SK-N-SH (cell line): ENCODE data around the gene THSD7A. TPM values are rescaled to one million over a fixed set of nuclear protein-coding genes. Genes with fewer than 3 reads are reported as not detected.
A peak's percentile ranks its signal among the peaks of the same experiment; 100 is the strongest.

Experiments
- CHD2 ChIP-seq: fragments of 150-350 bp; IDR thresholded peaks from 2 replicates; pipeline ENCODE4 v1.6.1; 2018; ENCODE audit warnings: low read length; ENCODE audit not compliant: partially characterized antibody
- ELF1 ChIP-seq: IDR thresholded peaks from 2 replicates; pipeline ENCODE4 v1.4.0; 2012
- EZH2phosphoT487 ChIP-seq: fragments of 200-600 bp; sonication (generic); IDR thresholded peaks from 2 replicates; pipeline ENCODE4 v1.6.1; 2017; ENCODE audit warnings: low read depth, mixed run types, mild to moderate bottlenecking, antibody characterized with exemption, moderate library complexity, borderline replicate concordance
- FOSL2 ChIP-seq: IDR thresholded peaks from 2 replicates; pipeline ENCODE4 v1.4.0; 2012; ENCODE audit warnings: low read depth, mild to moderate bottlenecking, moderate library complexity, borderline replicate concordance
- FOXM1 ChIP-seq: IDR thresholded peaks from 2 replicates; pipeline ENCODE4 v1.4.0; 2012; ENCODE audit warnings: low read depth, mild to moderate bottlenecking
- MEF2A ChIP-seq: IDR thresholded peaks from 2 replicates; pipeline ENCODE4 v1.4.0; 2012; ENCODE audit warnings: low read depth, borderline replicate concordance
- POLR2AphosphoS5 ChIP-seq: IDR thresholded peaks from 2 replicates; pipeline ENCODE4 v1.6.1; 2012; ENCODE audit warnings: low read depth, low read length
- RCOR1 ChIP-seq: fragments of 150-350 bp; IDR thresholded peaks from 2 replicates; pipeline ENCODE4 v1.6.1; 2017; ENCODE audit warnings: antibody characterized with exemption, low read length
- SMC3 ChIP-seq: IDR thresholded peaks from 2 replicates; pipeline ENCODE4 v1.6.1; 2012; ENCODE audit warnings: low read depth, low read length, improper control_type of control experiment
- YY1 ChIP-seq: IDR thresholded peaks from 2 replicates; pipeline ENCODE4 v1.4.0; 2012; ENCODE audit warnings: low read depth, mild to moderate bottlenecking
- polyA plus RNA-seq, 3 experiments: library from polyadenylated mRNA; depleted of rRNA; stranded (reverse); fragments of >200 nt; gene quantifications; 2 replicates each; pipeline ENCODE4 v1.2.3, GENCODE V29; 2012
- TF ChIP-seq, protein P1 (sequence below): fragments of 200-600 bp; sonication (generic); IDR thresholded peaks from 2 replicates; pipeline ENCODE4 v1.6.1; 2017; ENCODE audit warnings: antibody characterized with exemption, mild to moderate bottlenecking, moderate library complexity
- TF ChIP-seq, protein P2 (sequence below): fragments of 150-350 bp; IDR thresholded peaks from 2 replicates; pipeline ENCODE4 v1.6.1; 2016; ENCODE audit warnings: mild to moderate bottlenecking, low read depth, low read length
- TF ChIP-seq, protein P3 (sequence below): IDR thresholded peaks from 2 replicates; pipeline ENCODE4 v1.4.0; 2012; ENCODE audit warnings: low read depth, borderline replicate concordance
- TF ChIP-seq, protein P4 (sequence below): IDR thresholded peaks from 2 replicates; pipeline ENCODE4 v1.6.1; 2012; ENCODE audit warnings: mild to moderate bottlenecking, low read depth, low read length, moderate library complexity
- TF ChIP-seq, protein P5 (sequence below): IDR thresholded peaks from 2 replicates; pipeline ENCODE4 v1.4.0; 2012; ENCODE audit warnings: low read depth

The THSD7A gene
- polyA plus RNA-seq, 1 of the 3 experiments (the other 2 are of a cell fraction), result 0.16 TPM

DNA sequence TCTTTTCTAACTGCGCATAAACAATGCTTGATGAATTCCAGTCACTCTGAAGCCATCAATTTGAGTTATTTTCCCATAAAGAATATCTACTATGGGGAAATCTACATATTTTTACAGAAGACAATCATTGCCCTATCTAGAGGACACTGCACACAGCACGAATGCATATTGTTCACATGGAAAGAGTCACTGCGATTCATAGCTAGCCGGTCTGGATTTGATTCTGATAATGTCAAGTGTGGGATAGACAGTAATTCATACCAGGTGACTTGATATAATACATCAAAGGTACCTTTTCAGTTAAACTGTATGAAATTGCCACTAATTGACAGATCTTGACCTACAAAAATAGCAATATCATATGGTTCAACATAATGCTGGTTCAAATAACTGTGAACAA lies 255.7 kb downstream of the THSD7A start (continued):
- TF ChIP-seq, protein P1, sequence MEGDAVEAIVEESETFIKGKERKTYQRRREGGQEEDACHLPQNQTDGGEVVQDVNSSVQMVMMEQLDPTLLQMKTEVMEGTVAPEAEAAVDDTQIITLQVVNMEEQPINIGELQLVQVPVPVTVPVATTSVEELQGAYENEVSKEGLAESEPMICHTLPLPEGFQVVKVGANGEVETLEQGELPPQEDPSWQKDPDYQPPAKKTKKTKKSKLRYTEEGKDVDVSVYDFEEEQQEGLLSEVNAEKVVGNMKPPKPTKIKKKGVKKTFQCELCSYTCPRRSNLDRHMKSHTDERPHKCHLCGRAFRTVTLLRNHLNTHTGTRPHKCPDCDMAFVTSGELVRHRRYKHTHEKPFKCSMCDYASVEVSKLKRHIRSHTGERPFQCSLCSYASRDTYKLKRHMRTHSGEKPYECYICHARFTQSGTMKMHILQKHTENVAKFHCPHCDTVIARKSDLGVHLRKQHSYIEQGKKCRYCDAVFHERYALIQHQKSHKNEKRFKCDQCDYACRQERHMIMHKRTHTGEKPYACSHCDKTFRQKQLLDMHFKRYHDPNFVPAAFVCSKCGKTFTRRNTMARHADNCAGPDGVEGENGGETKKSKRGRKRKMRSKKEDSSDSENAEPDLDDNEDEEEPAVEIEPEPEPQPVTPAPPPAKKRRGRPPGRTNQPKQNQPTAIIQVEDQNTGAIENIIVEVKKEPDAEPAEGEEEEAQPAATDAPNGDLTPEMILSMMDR, result no peak
- TF ChIP-seq, protein P2, sequence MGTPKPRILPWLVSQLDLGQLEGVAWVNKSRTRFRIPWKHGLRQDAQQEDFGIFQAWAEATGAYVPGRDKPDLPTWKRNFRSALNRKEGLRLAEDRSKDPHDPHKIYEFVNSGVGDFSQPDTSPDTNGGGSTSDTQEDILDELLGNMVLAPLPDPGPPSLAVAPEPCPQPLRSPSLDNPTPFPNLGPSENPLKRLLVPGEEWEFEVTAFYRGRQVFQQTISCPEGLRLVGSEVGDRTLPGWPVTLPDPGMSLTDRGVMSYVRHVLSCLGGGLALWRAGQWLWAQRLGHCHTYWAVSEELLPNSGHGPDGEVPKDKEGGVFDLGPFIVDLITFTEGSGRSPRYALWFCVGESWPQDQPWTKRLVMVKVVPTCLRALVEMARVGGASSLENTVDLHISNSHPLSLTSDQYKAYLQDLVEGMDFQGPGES, result no peak
- no peak for TF ChIP-seq FOXM1
- peak; percentile 66 for TF ChIP-seq CHD2
- no peak for TF ChIP-seq EZH2phosphoT487
- TF ChIP-seq SMC3, result no peak
- TF ChIP-seq RCOR1, result peak; percentile 87; the same call in 1 of the 2 replicates
- TF ChIP-seq YY1, result no peak
- no peak for TF ChIP-seq ELF1
- TF ChIP-seq MEF2A, result no peak
- TF ChIP-seq, protein P3, sequence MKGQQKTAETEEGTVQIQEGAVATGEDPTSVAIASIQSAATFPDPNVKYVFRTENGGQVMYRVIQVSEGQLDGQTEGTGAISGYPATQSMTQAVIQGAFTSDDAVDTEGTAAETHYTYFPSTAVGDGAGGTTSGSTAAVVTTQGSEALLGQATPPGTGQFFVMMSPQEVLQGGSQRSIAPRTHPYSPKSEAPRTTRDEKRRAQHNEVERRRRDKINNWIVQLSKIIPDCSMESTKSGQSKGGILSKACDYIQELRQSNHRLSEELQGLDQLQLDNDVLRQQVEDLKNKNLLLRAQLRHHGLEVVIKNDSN, result no peak
- TF ChIP-seq, protein P4, sequence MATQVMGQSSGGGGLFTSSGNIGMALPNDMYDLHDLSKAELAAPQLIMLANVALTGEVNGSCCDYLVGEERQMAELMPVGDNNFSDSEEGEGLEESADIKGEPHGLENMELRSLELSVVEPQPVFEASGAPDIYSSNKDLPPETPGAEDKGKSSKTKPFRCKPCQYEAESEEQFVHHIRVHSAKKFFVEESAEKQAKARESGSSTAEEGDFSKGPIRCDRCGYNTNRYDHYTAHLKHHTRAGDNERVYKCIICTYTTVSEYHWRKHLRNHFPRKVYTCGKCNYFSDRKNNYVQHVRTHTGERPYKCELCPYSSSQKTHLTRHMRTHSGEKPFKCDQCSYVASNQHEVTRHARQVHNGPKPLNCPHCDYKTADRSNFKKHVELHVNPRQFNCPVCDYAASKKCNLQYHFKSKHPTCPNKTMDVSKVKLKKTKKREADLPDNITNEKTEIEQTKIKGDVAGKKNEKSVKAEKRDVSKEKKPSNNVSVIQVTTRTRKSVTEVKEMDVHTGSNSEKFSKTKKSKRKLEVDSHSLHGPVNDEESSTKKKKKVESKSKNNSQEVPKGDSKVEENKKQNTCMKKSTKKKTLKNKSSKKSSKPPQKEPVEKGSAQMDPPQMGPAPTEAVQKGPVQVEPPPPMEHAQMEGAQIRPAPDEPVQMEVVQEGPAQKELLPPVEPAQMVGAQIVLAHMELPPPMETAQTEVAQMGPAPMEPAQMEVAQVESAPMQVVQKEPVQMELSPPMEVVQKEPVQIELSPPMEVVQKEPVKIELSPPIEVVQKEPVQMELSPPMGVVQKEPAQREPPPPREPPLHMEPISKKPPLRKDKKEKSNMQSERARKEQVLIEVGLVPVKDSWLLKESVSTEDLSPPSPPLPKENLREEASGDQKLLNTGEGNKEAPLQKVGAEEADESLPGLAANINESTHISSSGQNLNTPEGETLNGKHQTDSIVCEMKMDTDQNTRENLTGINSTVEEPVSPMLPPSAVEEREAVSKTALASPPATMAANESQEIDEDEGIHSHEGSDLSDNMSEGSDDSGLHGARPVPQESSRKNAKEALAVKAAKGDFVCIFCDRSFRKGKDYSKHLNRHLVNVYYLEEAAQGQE, result no peak
- TF ChIP-seq, protein P5, sequence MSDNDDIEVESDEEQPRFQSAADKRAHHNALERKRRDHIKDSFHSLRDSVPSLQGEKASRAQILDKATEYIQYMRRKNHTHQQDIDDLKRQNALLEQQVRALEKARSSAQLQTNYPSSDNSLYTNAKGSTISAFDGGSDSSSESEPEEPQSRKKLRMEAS, result no peak
- no peak for TF ChIP-seq FOSL2
- TF ChIP-seq POLR2AphosphoS5, result 0 out of 2 replicates have a peak, but pooled peaks have one; percentile 27
